HepG2 (cell line): ENCODE measurements around the gene CLEC11A. TPM values are rescaled to one million over a fixed set of nuclear protein-coding genes. Genes with fewer than 3 reads are reported as not detected.

Experiments used
- ATAC-seq: fragments of 200-7000 bp; cut with Tn5 transposase; 3 replicates; pipeline ENCODE4 v1.9.1; 2020; ENCODE audit warnings: mild to moderate bottlenecking, moderate library complexity
- BruUV-seq: library from RNA; stranded (reverse); fragments of 400-500 nt; replicated peaks from 2 replicates; lab custom pipeline; 2021; lab: Mats Ljungman, UMichigan
- CTCF ChIA-PET: fragments of 300-600 bp; formaldehyde crosslinking; extraction: SDS; loops from one replicate; lab custom pipeline; 2021; ENCODE audit warnings: low total read pairs, inconsistent platforms, low intra/inter-chr PET ratio; lab: Yijun Ruan, JAX
- POLR2A ChIA-PET: fragments of 350-600 bp; sonication (Branson Sonifier 250); formaldehyde crosslinking; loops from one replicate; lab custom pipeline; 2020; ENCODE audit warnings: antibody characterized with exemption, inconsistent platforms; lab: Yijun Ruan, JAX
- DNase-seq: peaks from one replicate; pipeline ENCODE4 v3.0.0-alpha.2; 2015; ENCODE audit warnings: low spot score
- FAIRE-seq: peaks from 3 replicates; lab custom pipeline; 2011; peaks lifted over from hg19 to GRCh38; lab: Jason Lieb, UNC
- H2AFZ ChIP-seq: one replicate; pipeline ENCODE4 v1.6.1; 2011; ENCODE audit warnings: low read length, inconsistent platforms
- H3K27ac ChIP-seq: fragments of 300-600 bp; 3 replicates; pipeline ENCODE4 v1.8.0; 2011; ENCODE audit warnings: mixed run types, mild to moderate bottlenecking, mixed read lengths, low read length, inconsistent platforms; ENCODE audit not compliant: insufficient read depth; ENCODE audit errors: extremely low read length
- H3K27me3 ChIP-seq, 2 experiments: fragments of 200-600 bp in 1 of 2; 2 replicates in 1 of 2; 3 replicates in 1 of 2; pipeline versions ENCODE4 v1.6.0 to v1.8.0; 2011; ENCODE audit warnings: low read length in 2 of 2, mild to moderate bottlenecking in 2 of 2, moderate library complexity in 2 of 2, inconsistent platforms in 1 of 2; ENCODE audit not compliant: insufficient read depth in 2 of 2, control insufficient read depth in 1 of 2
- H3K36me3 ChIP-seq, 2 experiments: fragments of 200-600 bp in 1 of 2; replicated peaks in 1 of 2; 2 replicates in 1 of 2; 3 replicates in 1 of 2; pipeline versions ENCODE4 v1.5.1 to v1.8.0; 2011; ENCODE audit warnings: low read length in 2 of 2, inconsistent platforms in 1 of 2; ENCODE audit not compliant: insufficient read depth in 2 of 2, control insufficient read depth in 1 of 2
- H3K4me1 ChIP-seq: 2 replicates; pipeline ENCODE4 v1.5.1; 2012; ENCODE audit warnings: low read length, inconsistent platforms; ENCODE audit not compliant: insufficient read depth
- H3K4me2 ChIP-seq: 2 replicates; pipeline ENCODE4 v1.6.0; 2011; ENCODE audit warnings: low read depth, low read length, inconsistent platforms
- H3K4me3 ChIP-seq, 3 experiments: fragments of 200-600 bp in 1 of 3; sonication (generic), shearing (Covaris generic) in 1 of 3; replicated peaks in 1 of 3; 2 replicates each; pipeline ENCODE4 v1.5.1; 2011 to 2016; ENCODE audit warnings: low read length in 3 of 3, inconsistent platforms in 2 of 3, low read depth in 2 of 3, mild to moderate bottlenecking in 2 of 3, control low read depth in 1 of 3, mixed read lengths in 1 of 3; ENCODE audit not compliant: insufficient read depth in 1 of 3
- H3K79me2 ChIP-seq: one replicate; pipeline ENCODE4 v1.6.1; 2011; ENCODE audit warnings: low read length, inconsistent platforms; ENCODE audit not compliant: insufficient read depth
- H3K9ac ChIP-seq: 2 replicates; pipeline ENCODE4 v1.6.0; 2011; ENCODE audit warnings: mild to moderate bottlenecking, low read depth, low read length, inconsistent platforms; ENCODE audit not compliant: insufficient read depth
- H3K9me3 ChIP-seq: 2 replicates; pipeline ENCODE4 v1.5.1; 2012; ENCODE audit warnings: mild to moderate bottlenecking, low read length
- H4K20me1 ChIP-seq: 2 replicates; pipeline ENCODE4 v1.6.0; 2011; ENCODE audit warnings: inconsistent platforms, mild to moderate bottlenecking, low read length, moderate library complexity; ENCODE audit not compliant: insufficient read depth
- GATAD1 ChIP-seq: IDR thresholded peaks from 2 replicates; pipeline ENCODE4 v1.6.1; 2016; ENCODE audit warnings: missing genetic modification reagents, missing compliant biosample characterization
- GLI4 ChIP-seq: sonication (generic); formaldehyde crosslinking; IDR thresholded peaks from 2 replicates; pipeline ENCODE4 v1.5.1; 2020; ENCODE audit warnings: missing genetic modification reagents, mild to moderate bottlenecking, moderate library complexity, borderline replicate concordance
- HNRNPL ChIP-seq: fragments of 200-400 bp; formaldehyde crosslinking; IDR thresholded peaks from 2 replicates; pipeline ENCODE4 v1.6.1; 2017; ENCODE audit warnings: mild to moderate bottlenecking, low read depth, low read length
- KDM5A ChIP-seq: fragments of 200-600 bp; sonication (generic); IDR thresholded peaks from 2 replicates; pipeline ENCODE4 v1.7.0; 2018; ENCODE audit warnings: antibody characterized with exemption, mild to moderate bottlenecking, low read length, borderline replicate concordance
- NFKBIZ ChIP-seq: IDR thresholded peaks from 2 replicates; pipeline ENCODE4 v1.6.1; 2018; ENCODE audit warnings: missing genetic modification reagents, missing compliant biosample characterization
- NKX3-1 ChIP-seq: sonication (generic); formaldehyde crosslinking; IDR thresholded peaks from 2 replicates; pipeline ENCODE4 v1.5.0; 2020; ENCODE audit warnings: missing genetic modification reagents
- RNF2 ChIP-seq: fragments of 450-650 bp; conservative IDR thresholded peaks from 2 replicates; pipeline ENCODE4 v1.6.1; 2016; ENCODE audit warnings: low read depth
- SIN3A ChIP-seq: IDR thresholded peaks from 2 replicates; pipeline ENCODE4 v1.6.1; 2011; ENCODE audit warnings: low read depth, mild to moderate bottlenecking, control low read depth, low read length, borderline replicate concordance
- U2AF1 ChIP-seq: fragments of 200-400 bp; formaldehyde crosslinking; optimal IDR thresholded peaks from 2 replicates; pipeline ENCODE3; 2017; ENCODE audit warnings: mild to moderate bottlenecking, low read depth, low read length
- ZFP36 ChIP-seq: fragments of 150-350 bp; IDR thresholded peaks from 2 replicates; pipeline ENCODE4 v1.6.1; 2018; ENCODE audit warnings: borderline replicate concordance, low read length, low read depth; ENCODE audit not compliant: partially characterized antibody
- ZNF124 ChIP-seq: sonication (generic); formaldehyde crosslinking; IDR thresholded peaks from 2 replicates; pipeline ENCODE4 v1.4.0; 2020; ENCODE audit warnings: missing genetic modification reagents
- ZNF235 ChIP-seq: sonication (generic); formaldehyde crosslinking; IDR thresholded peaks from 2 replicates; pipeline ENCODE4 v1.8.1; 2023; ENCODE audit warnings: mild to moderate bottlenecking, missing genetic modification reagents, borderline replicate concordance
- ZNF331 ChIP-seq: sonication (generic); formaldehyde crosslinking; IDR thresholded peaks from 2 replicates; pipeline ENCODE4 v1.4.0; 2020; ENCODE audit warnings: missing genetic modification reagents
- WGBS: methylation state at CpG from one replicate; pipeline ENCODE4 v1.1.6; 2017; ENCODE audit warnings: low lambda C conversion rate; 5-methylcytosine and 5-hydroxymethylcytosine counted together
- in situ Hi-C: cut with HindIII; loops from 2 replicates; pipeline ENCODE4 v1.10.0; 2017; ENCODE audit warnings: low pct_unique_long_range_greater_than_20kb; ENCODE audit not compliant: extremely low pct_ligation_motif_present
- intact Hi-C: fragments of 100-400 bp; cut with micrococcal nuclease; formaldehyde crosslinking; loops from one replicate; pipeline ENCODE4 v1.10.0; 2022; ENCODE audit not compliant: unreplicated experiment
- polyA plus RNA-seq, 8 experiments: library from polyadenylated mRNA; depleted of rRNA in 3 of 8; stranded (reverse) in 7 of 8; unstranded in 1 of 8; fragments of >200 nt; fragmentation: Illumina TruSeq in 4 of 8; extraction: Trizol in 4 of 8; gene quantifications; 2 replicates each; pipeline versions ENCODE4 v1.2.1 to v1.2.3, GENCODE V29; 2011 to 2016; ENCODE audit warnings: low read depth in 4 of 8, missing spikeins in 1 of 8, mixed read lengths in 1 of 8; ENCODE audit not compliant: insufficient read depth in 1 of 8
- total RNA-seq, 5 experiments: library from RNA; depleted of rRNA; stranded (reverse); fragments of >200 nt; fragmentation: Illumina TruSeq; extraction: Trizol; gene quantifications; 2 replicates each; pipeline ENCODE4 v1.2.3, GENCODE V29; 2016; ENCODE audit warnings: low read depth in 1 of 5
- TF ChIP-seq, protein P1 (sequence below): sonication (generic); formaldehyde crosslinking; IDR thresholded peaks from 2 replicates; pipeline ENCODE4 v1.8.1; 2023; ENCODE audit warnings: mild to moderate bottlenecking, missing genetic modification reagents
- TF ChIP-seq, protein P2 (sequence below): IDR thresholded peaks from 2 replicates; pipeline ENCODE4 v1.6.1; 2016
- TF ChIP-seq, protein P3 (sequence below): sonication (generic); formaldehyde crosslinking; IDR thresholded peaks from 2 replicates; pipeline ENCODE4; 2020; ENCODE audit warnings: missing genetic modification reagents, mild to moderate bottlenecking, borderline replicate concordance
- TF ChIP-seq, protein P4 (sequence below): sonication (generic); formaldehyde crosslinking; IDR thresholded peaks from 2 replicates; pipeline ENCODE4 v1.8.1; 2023; ENCODE audit warnings: mild to moderate bottlenecking, missing genetic modification reagents

CLEC11A gene
- total and polyA plus RNA-seq, 2 of the 13 experiments (the other 11 are each of a cell fraction or from before 2014, with no cell fraction given), result not detected

DNA sequence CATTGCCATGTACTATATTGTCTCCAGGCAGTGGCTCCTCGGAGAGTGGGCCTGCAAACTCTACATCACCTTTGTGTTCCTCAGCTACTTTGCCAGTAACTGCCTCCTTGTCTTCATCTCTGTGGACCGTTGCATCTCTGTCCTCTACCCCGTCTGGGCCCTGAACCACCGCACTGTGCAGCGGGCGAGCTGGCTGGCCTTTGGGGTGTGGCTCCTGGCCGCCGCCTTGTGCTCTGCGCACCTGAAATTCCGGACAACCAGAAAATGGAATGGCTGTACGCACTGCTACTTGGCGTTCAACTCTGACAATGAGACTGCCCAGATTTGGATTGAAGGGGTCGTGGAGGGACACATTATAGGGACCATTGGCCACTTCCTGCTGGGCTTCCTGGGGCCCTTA lies 47.7 kb downstream of the CLEC11A start:
- no peak overlapping the region for H3K4me3 ChIP-seq
- H3K4me1 ChIP-seq, result no peaks in the 10 kb centered on the region
- no peaks in the 10 kb centered on the region for H3K79me2 ChIP-seq
- H3K36me3 ChIP-seq, result no peaks in the 10 kb centered on the region
- H3K27me3 ChIP-seq, result no peaks in the 10 kb centered on the region; a peak in 1 of 5 replicates
- CTCF ChIA-PET, result no interaction called here
- no peak overlapping the region for H3K4me2 ChIP-seq
- in situ Hi-C loops, result no loop called here
- H3K9ac ChIP-seq, result no peak overlapping the region
- FAIRE-seq, result no peak
- TF ChIP-seq, protein P1, sequence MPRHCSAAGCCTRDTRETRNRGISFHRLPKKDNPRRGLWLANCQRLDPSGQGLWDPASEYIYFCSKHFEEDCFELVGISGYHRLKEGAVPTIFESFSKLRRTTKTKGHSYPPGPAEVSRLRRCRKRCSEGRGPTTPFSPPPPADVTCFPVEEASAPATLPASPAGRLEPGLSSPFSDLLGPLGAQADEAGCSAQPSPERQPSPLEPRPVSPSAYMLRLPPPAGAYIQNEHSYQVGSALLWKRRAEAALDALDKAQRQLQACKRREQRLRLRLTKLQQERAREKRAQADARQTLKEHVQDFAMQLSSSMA (CRISPR knock-in tag), result no peak
- no peak for TF ChIP-seq RNF2
- no peak for TF ChIP-seq GATAD1 (CRISPR knock-in tag)
- no peak for TF ChIP-seq SIN3A
- TF ChIP-seq, protein P2, sequence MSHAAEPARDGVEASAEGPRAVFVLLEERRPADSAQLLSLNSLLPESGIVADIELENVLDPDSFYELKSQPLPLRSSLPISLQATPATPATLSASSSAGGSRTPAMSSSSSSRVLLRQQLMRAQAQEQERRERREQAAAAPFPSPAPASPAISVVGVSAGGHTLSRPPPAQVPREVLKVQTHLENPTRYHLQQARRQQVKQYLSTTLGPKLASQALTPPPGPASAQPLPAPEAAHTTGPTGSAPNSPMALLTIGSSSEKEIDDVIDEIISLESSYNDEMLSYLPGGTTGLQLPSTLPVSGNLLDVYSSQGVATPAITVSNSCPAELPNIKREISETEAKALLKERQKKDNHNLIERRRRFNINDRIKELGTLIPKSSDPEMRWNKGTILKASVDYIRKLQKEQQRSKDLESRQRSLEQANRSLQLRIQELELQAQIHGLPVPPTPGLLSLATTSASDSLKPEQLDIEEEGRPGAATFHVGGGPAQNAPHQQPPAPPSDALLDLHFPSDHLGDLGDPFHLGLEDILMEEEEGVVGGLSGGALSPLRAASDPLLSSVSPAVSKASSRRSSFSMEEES (CRISPR knock-in tag), result no peak
- no peak for TF ChIP-seq ZNF124 (CRISPR knock-in tag)
- TF ChIP-seq U2AF1, result no peak
- TF ChIP-seq NKX3-1 (CRISPR knock-in tag), result no peak
- no peak for TF ChIP-seq GLI4 (CRISPR knock-in tag)
- TF ChIP-seq ZNF331 (CRISPR knock-in tag), result no peak
- TF ChIP-seq KDM5A, result no peak
- TF ChIP-seq, protein P3, sequence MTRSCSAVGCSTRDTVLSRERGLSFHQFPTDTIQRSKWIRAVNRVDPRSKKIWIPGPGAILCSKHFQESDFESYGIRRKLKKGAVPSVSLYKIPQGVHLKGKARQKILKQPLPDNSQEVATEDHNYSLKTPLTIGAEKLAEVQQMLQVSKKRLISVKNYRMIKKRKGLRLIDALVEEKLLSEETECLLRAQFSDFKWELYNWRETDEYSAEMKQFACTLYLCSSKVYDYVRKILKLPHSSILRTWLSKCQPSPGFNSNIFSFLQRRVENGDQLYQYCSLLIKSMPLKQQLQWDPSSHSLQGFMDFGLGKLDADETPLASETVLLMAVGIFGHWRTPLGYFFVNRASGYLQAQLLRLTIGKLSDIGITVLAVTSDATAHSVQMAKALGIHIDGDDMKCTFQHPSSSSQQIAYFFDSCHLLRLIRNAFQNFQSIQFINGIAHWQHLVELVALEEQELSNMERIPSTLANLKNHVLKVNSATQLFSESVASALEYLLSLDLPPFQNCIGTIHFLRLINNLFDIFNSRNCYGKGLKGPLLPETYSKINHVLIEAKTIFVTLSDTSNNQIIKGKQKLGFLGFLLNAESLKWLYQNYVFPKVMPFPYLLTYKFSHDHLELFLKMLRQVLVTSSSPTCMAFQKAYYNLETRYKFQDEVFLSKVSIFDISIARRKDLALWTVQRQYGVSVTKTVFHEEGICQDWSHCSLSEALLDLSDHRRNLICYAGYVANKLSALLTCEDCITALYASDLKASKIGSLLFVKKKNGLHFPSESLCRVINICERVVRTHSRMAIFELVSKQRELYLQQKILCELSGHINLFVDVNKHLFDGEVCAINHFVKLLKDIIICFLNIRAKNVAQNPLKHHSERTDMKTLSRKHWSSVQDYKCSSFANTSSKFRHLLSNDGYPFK (CRISPR knock-in tag), result no peak
- TF ChIP-seq NFKBIZ (CRISPR knock-in tag), result no peak
- TF ChIP-seq ZNF235 (CRISPR knock-in tag), result no peak
- TF ChIP-seq HNRNPL, result no peak
- no peak for TF ChIP-seq ZFP36
- TF ChIP-seq, protein P4, sequence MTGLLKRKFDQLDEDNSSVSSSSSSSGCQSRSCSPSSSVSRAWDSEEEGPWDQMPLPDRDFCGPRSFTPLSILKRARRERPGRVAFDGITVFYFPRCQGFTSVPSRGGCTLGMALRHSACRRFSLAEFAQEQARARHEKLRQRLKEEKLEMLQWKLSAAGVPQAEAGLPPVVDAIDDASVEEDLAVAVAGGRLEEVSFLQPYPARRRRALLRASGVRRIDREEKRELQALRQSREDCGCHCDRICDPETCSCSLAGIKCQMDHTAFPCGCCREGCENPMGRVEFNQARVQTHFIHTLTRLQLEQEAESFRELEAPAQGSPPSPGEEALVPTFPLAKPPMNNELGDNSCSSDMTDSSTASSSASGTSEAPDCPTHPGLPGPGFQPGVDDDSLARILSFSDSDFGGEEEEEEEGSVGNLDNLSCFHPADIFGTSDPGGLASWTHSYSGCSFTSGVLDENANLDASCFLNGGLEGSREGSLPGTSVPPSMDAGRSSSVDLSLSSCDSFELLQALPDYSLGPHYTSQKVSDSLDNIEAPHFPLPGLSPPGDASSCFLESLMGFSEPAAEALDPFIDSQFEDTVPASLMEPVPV (CRISPR knock-in tag), result no peak
- H3K9me3 ChIP-seq, result no peaks in the 10 kb centered on the region
- H3K27ac ChIP-seq, result no peak overlapping the region
- no TSS peak for BruUV-seq
- intact Hi-C loops, result no loop called here
- WGBS, result 57% methylated on average over 13 of the region's 13 CpGs
- no peak for ATAC-seq
- no peak overlapping the region for H2AFZ ChIP-seq
- no peaks in the 10 kb centered on the region for H4K20me1 ChIP-seq
- DNase-seq, result no peak
- POLR2A ChIA-PET, result no interaction called here
